Heart left ventricle (tissue), 16 donors: ENCODE results near the gene AKAP6. TPM values are rescaled to one million over a fixed set of nuclear protein-coding genes. Genes with fewer than 3 reads are reported as not detected.

Experiments
- ATAC-seq, 4 donors: fragments of 200-7000 bp; cut with Tn5 transposase; one replicate each; pipeline ENCODE4 v1.9.1; 2020 to 2022; ENCODE audit warnings: moderate library complexity in 4 of 4, mild to moderate bottlenecking in 3 of 4, moderate number of reproducible peaks in 1 of 4
- DNase-seq, 5 donors: peaks; one replicate each; pipeline ENCODE4 v3.0.0-alpha.2; 2020
- H3K27ac ChIP-seq, 12 donors: fragments of 200-600 bp; sonication (generic) in 4 of 12; one replicate each; pipeline versions ENCODE4 v1.5.0 to v1.8.0; 2016 to 2022; ENCODE audit warnings: mild to moderate bottlenecking in 2 of 12
- H3K27me3 ChIP-seq, 9 donors: fragments of 200-600 bp; sonication (generic) in 2 of 9; one replicate each; pipeline versions ENCODE4 v1.5.1 to v1.8.0; 2016 to 2022; ENCODE audit warnings: mild to moderate bottlenecking in 3 of 9
- H3K36me3 ChIP-seq, 9 donors: fragments of 200-600 bp; sonication (generic) in 2 of 9; one replicate each; pipeline versions ENCODE4 v1.5.0 to v1.8.0; 2018 to 2022; ENCODE audit warnings: mild to moderate bottlenecking in 2 of 9
- H3K4me1 ChIP-seq, 12 donors: fragments of 200-600 bp; sonication (generic) in 4 of 12; one replicate each; pipeline versions ENCODE4 v1.5.0 to v1.8.0; 2016 to 2022; ENCODE audit warnings: mild to moderate bottlenecking in 3 of 12
- H3K4me3 ChIP-seq, 12 donors: fragments of 200-600 bp; sonication (generic) in 4 of 12; one replicate each; pipeline versions ENCODE4 v1.5.0 to v1.8.0; 2017 to 2022; ENCODE audit warnings: mild to moderate bottlenecking in 9 of 12, moderate library complexity in 4 of 12
- H3K9me3 ChIP-seq, 12 donors: fragments of 200-600 bp; sonication (generic) in 4 of 12; one replicate each; pipeline versions ENCODE4 v1.5.0 to v1.8.0; 2016 to 2022; ENCODE audit warnings: mild to moderate bottlenecking in 1 of 12
- POLR2A ChIP-seq, 2 donors: fragments of 450-650 bp; IDR thresholded peaks; one replicate each; pipeline ENCODE4 v1.6.1; 2017; ENCODE audit warnings: antibody characterized with exemption in 2 of 2, mild to moderate bottlenecking in 2 of 2, moderate library complexity in 2 of 2
- WGBS, 4 donors: extraction: QIAGEN DNeasy Blood & Tissue Kit in 2 of 4; methylation state at CpG; one replicate each; pipeline versions ENCODE4 v1.1.5 to v1.1.7; 2013 to 2018; 5-methylcytosine and 5-hydroxymethylcytosine counted together
- intact Hi-C, 10 donors: fragments of 100-400 bp; cut with DNase I; formaldehyde crosslinking; loops; one replicate each; pipeline versions ENCODE4 v1.11.1 to v1.14.2; 2022
- polyA plus RNA-seq, 2 donors: library from polyadenylated mRNA; stranded (reverse); fragments of 200-250 nt; gene quantifications; one replicate each; pipeline ENCODE4 v1.2.3, GENCODE V29; 2013
- total RNA-seq, 9 donors: library from RNA; depleted of rRNA in 2 of 9; stranded (reverse); fragments of >200 nt in 2 of 9; fragmentation: NEBNext Ultra II Directional in 3 of 9; extraction: Animal tissue kit (Norgen Biotek cat#: 25700) in 3 of 9; gene quantifications; one replicate each; pipeline versions ENCODE4 v1.1.0 to v1.2.4, GENCODE V29; 2016 to 2023
- TF ChIP-seq, protein P1 (sequence below), 12 donors: fragments of 200-600 bp; sonication (generic) in 4 of 12; IDR thresholded peaks; one replicate each; pipeline versions ENCODE4 v1.5.0 to v1.8.0; 2018 to 2022; ENCODE audit warnings: antibody characterized with exemption in 12 of 12, mild to moderate bottlenecking in 5 of 12
- donor health status: ischemic (EF 13 %, LVEDD 7.1; RV severe dilation, severe dysfunction).
- donor health status: healthy with polysubstance abuse.
- donor health status: DM: no; HTN: yes; CAD: no.
- donor health status: DM: no; HTN: no; CAD: no.
- donor health status: ischemic (EF 25% LVEDD 6.9; RV normal size, moderate dysfunction).
- donor health status: ischemic (EF 25% LVEDD 5.7; RV mildly dilated, moderate dysfunction).
- donor health status: healthy.
- donor health status: DM: yes; HTN: yes; CAD: no.
- donor health status: ischemic (EF 35%, LVEDD 5.7; RV mildly dilated, moderate dysfunction).
- donor health status: nonischemic (EF 11% LVEDD 7.7; RV severe dilation, severe dysfunction).
- donor health status: DM: yes; HTN: yes; CAD: no.
- donor health status: PGD.
- donor health status: ischemic (EF 29% LVEDD 5.4; RV normal size, mild dysfunction).
- donor health status: nonischemic (EF 23%, LVEDD 6.1; RV moderate dilation, normal function).

The AKAP6 gene
- total and polyA plus RNA-seq, 11 donors, result 20.4 to 303 (median 206) TPM

GRCh38 chr14:32298346-32298745, 30.8 kb upstream of the AKAP6 start:
- 65 to 78% (median 71%) methylated on average over 3 of the region's 3 CpGs for WGBS, 4 donors
- TF ChIP-seq, protein P1, sequence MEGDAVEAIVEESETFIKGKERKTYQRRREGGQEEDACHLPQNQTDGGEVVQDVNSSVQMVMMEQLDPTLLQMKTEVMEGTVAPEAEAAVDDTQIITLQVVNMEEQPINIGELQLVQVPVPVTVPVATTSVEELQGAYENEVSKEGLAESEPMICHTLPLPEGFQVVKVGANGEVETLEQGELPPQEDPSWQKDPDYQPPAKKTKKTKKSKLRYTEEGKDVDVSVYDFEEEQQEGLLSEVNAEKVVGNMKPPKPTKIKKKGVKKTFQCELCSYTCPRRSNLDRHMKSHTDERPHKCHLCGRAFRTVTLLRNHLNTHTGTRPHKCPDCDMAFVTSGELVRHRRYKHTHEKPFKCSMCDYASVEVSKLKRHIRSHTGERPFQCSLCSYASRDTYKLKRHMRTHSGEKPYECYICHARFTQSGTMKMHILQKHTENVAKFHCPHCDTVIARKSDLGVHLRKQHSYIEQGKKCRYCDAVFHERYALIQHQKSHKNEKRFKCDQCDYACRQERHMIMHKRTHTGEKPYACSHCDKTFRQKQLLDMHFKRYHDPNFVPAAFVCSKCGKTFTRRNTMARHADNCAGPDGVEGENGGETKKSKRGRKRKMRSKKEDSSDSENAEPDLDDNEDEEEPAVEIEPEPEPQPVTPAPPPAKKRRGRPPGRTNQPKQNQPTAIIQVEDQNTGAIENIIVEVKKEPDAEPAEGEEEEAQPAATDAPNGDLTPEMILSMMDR (IDR thresholded peaks at IDR 0.05), result no peak
- TF ChIP-seq POLR2A (IDR thresholded peaks at IDR 0.05), result no peak
- Histone ChIP-seq H3K27me3 (no peaks in the 10 kb centered on the region), H3K36me3 (no peaks in the 10 kb centered on the region), H3K27ac (no peak overlapping the region), H3K4me1 (peaks cover 0 to 14% (median 0%) of the 10 kb centered on the region in 12 donors), H3K9me3 (no peaks in the 10 kb centered on the region), H3K4me3 (no peak overlapping the region)
- no peak for DNase-seq
- intact Hi-C loops, result no loop called here
- peak in 3 of 4 donors; percentile 57 to 74 (median 70) for ATAC-seq

DNA sequence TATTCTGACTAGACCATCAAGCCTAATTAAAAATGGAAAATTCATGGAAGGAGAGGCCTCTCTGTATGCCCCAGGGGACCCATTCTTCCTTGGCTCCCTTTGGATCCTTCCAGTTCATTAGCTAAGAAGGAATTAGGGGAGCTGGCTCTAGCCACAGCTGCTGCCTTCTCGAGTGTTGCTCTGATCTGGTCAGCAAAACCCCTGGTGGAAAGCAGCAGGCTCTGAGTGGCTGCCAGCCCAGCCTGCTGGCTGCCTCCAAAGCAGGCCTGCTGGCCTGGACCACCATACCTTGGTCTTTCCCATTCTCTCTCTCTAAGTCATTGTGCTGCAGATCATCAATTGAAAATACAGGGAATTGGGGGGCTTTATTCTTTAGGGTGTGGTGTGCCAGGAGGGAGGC, 29.0 kb upstream of the AKAP6 start:
- Histone ChIP-seq H3K27me3 (no peaks in the 10 kb centered on the region), H3K4me3 (no peak overlapping the region), H3K4me1 (peaks cover 0 to 17% (median 0%) of the 10 kb centered on the region in 12 donors), H3K27ac (no peak overlapping the region), H3K36me3 (no peaks in the 10 kb centered on the region), H3K9me3 (no peaks in the 10 kb centered on the region)
- ATAC-seq, result peak; percentile 29 to 73 (median 57)
- 20 to 40% (median 28%) methylated on average over 1 of the region's 1 CpG for WGBS, 4 donors
- DNase-seq, result peak in 1 of 5 donors; percentile 25
- TF ChIP-seq POLR2A (IDR thresholded peaks at IDR 0.05), result no peak
- TF ChIP-seq, protein P1 (IDR thresholded peaks at IDR 0.05), result no peak
- intact Hi-C loops, result no loop called here

DNA sequence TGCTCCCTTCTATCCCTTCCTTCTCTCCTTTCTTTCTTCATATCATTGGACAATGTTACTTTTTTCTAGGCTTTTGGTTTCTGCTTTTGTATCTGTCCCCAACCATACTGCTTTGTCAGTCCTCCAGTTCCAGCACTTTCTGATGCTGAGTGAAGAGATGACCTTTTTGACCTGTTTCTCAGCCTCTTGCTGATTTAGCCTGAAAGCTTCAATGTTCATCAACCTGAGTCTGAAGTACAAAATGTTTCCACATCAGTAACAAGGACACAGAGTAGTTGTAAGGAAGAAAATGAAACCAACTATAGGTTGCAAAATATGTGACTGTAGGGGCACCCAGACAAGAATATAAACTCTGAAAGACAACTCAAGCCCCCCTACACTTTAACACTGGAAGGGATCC, 25.2 kb upstream of the AKAP6 start:
- intact Hi-C loops, result no loop called here
- ATAC-seq (no peak), DNase-seq (no peak)
- H3K9me3 ChIP-seq, result no peaks in the 10 kb centered on the region
- H3K27ac ChIP-seq, result no peak overlapping the region
- no peak overlapping the region for H3K4me3 ChIP-seq
- H3K4me1 ChIP-seq, result peaks cover 0 to 12% (median 0%) of the 10 kb centered on the region in 12 donors
- no peaks in the 10 kb centered on the region for H3K36me3 ChIP-seq
- TF ChIP-seq, protein P1 (IDR thresholded peaks at IDR 0.05), result no peak
- TF ChIP-seq POLR2A (IDR thresholded peaks at IDR 0.05), result no peak
- H3K27me3 ChIP-seq, result no peaks in the 10 kb centered on the region

DNA sequence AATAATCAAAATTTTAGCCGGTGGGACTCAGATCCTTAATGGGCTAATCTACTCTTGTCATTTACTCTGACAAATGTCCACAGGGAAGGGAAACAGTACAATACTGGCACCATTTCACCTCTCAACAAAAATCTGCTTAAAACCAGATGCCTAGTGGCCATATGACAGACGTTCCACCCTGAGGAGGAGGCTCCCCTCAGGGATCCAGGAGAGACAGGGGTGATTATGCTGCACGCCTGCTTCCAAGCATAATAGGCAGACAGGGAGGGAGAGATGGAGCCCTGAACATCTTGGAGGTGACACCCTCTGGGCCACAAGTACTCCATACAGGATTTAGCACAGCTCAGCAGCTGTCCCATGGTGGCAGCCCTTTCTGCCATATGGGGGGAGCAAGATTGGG, 24.8 kb upstream of the AKAP6 start:
- Histone ChIP-seq H3K27me3 (no peaks in the 10 kb centered on the region), H3K27ac (no peak overlapping the region), H3K36me3 (no peaks in the 10 kb centered on the region), H3K9me3 (no peaks in the 10 kb centered on the region), H3K4me3 (no peak overlapping the region), H3K4me1 (peaks cover 0 to 8% (median 0%) of the 10 kb centered on the region in 12 donors)
- DNase-seq (no peak), ATAC-seq (peak in 1 of 4 donors; percentile 14)
- 45 to 63% (median 50%) methylated on average over 3 of the region's 3 CpGs for WGBS, 4 donors
- intact Hi-C loops, result no loop called here
- TF ChIP-seq, protein P1 (IDR thresholded peaks at IDR 0.05), result no peak
- TF ChIP-seq POLR2A (IDR thresholded peaks at IDR 0.05), result no peak
